NCI-H460 (cell line): ENCODE data around the gene ALX4. TPM values are rescaled to one million over a fixed set of nuclear protein-coding genes. Genes with fewer than 3 reads are reported as not detected.

Experiments used
- DNase-seq: peaks from one replicate; pipeline ENCODE4 v3.0.0-alpha.2; 2016; ENCODE audit warnings: low read depth; ENCODE audit errors: extremely low read depth
- total RNA-seq: library from RNA; depleted of rRNA; stranded (reverse); fragments of >200 nt; shearing (Covaris generic); gene quantifications from 2 replicates; pipeline ENCODE4 v1.2.3, GENCODE V29; 2014

The ALX4 gene
- total RNA-seq, 1 experiment from 2014 or later, result 0.62 TPM

GRCh38 chr11:44270403-44271273 lies 39.3 kb downstream of the ALX4 start:
- no peak for DNase-seq

DNA sequence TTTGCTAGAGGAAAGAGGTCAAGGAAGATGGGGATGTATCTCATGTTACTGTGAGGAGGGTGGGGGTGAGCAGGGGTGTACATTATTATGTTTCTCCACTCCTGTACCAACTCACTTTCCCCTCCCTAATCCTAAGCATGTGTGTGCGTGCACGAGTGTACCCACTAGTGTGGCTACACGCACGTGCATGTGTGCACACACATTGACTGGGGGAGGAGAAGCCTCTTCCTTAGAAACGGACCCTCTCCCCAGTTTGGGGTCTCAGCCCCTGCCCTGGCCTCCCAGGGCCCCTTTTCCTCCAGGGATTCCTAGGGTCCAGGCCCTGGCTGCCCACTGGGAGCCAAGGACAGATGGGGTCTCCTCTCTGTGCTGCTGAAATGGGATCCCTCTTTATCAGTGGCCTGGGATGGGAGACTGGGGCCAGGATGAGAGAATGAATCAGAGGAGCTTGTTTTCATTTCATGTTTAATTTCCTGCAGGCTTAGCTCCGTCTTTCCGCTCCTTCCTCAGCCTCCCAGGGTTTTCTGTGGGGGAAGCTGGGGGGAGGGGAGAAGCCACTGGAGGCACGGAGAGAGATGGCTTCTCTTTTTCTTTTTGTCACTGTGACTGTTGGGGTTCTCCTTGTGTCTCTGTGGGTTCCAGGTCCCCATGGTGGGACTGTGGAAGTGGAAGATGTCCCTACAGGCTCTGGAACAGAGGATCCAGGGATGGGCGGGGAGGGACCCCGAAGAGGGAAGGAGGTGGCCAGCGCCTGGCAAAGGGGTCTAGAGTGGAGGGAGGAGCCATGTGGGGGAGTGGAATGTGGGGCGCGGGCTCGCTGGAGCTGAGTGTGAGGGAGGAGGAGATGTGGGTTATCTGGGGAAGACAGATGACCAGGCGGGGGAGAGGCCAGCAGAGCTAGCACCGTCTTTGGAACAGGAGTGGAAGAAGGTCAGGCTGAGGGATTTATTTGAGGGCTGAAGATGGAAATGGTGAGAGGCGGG lies 40.3 kb downstream of the ALX4 start:
- DNase-seq, result no peak

DNA sequence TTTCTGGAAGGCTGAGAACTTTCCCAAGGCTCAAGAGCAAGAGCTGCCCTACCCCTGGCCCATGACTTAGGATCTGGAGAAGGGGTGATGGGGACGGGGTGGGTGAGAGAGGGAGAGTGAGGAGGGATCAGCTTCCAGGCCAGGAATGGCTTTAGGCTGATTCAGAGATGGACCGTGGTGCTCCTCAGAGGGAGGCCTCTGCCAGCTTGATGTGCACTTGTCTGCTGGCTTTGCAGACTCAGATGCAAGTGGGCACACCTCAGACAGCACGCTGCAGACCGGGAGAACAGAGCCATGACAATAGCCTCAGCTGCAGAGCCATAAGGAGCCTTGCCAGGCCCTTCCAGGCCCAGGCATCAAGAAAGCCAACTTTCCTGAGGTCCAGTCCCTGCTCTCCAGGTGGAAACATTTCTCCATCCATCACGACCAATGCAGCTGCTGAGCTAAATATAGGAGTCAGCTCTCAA lies 41.3 kb downstream of the ALX4 start:
- DNase-seq, result no peak

DNA sequence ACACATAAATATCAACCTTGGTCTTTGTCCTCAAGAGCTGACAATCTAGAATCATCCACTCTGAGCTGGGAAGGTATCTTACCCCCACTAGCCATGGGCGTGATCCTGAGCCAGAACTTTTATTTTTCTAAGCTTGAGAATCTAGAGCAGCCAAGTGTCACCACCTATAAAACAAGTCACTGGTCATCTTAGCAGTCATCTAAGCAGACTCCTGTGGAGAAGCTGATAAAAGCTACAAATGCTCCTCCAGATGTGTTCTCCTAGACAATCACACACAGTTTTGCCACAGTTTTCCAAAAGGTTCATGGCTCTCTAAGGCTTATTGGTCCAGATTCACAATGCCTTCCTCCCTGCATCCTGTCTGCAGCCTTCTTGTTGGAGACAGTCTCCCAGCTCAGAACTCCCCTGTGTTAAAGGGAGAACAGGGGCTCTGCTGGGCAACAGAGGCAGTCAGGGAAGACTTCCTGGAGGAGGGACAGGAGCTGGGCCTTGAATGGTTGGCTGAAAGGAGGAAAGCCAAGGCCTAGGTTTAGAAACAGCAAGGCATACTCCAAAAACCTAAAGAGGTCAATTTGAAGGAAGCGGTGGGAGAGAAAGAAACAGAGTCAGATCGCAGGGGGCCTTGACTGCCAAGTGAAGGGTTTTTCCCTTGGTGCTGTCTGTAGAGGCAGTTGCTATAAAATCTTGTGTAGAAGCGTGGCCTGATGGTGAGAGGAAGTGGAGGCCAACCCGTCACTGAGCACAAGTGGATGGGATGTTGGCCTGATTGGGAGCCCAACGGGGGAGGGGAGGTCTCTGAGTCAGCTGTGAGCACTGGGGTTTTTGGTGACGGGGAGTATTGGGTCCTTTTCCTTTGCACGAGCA lies 42.0 kb downstream of the ALX4 start:
- no peak for DNase-seq

DNA sequence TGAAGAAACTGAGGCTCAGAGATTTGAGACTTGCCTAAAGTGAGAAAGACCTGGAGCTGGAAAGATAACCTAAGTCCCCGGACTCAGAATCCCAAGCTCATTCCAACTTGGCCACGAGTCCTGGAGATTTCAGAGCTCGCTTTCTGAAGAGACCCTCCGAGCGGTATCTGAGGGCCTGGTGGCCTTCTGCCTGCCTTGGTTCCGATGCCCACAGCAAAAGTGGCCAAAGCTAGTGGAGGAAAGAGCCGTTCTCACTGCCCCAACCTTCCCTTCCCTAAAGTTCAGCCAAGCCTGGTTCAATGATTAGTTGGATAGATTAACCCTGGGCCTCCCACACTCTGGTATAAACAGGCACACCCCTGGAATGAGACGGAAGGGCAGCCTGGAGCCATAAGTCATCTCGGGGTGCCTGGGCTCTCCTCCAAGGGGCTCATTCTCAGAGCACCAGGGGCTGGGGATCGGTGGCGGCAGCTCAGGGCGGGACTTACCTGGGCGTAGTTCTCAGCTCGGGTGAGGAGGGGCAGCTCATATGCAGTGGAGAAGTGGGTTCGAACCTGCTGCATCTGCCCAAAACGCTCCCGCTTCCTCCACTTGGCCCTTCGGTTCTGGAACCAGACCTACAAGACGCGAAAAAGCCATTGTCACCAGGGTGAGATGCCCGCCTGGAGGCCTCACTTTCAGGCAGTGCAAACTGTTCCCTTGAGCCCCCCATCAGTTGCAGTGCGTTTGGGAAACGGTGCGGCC lies 42.8 kb downstream of the ALX4 start:
- DNase-seq, result no peak

DNA sequence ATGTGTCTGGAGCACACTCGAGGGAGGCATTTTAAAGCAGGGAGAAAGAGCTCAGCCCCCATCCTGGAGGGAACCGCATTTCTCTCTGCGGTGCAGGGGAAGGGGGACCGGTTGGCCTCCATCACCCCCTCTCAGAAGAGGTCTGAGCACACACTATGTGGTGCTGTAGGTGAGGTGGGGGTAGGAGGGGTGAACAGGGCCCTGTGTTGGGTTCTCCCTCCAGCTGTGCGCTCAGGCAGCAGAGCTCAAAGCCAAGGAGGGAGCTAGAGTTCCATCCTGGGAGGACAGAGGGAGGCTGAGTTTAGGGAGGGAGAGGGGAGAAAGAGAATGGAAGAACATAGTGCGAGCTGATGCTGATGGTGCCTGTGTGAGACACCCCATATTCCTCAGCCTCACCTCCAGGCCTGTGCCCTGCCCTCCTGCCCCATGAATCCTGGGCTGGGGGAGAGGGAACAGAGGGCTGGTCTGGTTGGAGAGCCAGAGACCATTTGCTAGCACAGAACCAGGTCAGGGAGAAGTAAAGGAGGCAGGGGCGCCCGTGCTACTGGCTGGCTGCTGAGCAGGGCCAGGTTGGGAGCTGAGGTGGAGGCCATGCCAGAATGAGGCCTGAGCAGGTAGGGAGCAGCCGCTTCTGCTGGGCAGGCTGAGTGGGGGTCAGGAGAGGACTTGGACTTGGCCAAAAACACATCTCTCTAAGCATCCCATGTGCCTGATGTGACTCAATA lies 43.7 kb downstream of the ALX4 start:
- DNase-seq, result no peak

GRCh38 chr11:44264761-44265160 lies 45.2 kb downstream of the ALX4 start:
- DNase-seq, result no peak

DNA sequence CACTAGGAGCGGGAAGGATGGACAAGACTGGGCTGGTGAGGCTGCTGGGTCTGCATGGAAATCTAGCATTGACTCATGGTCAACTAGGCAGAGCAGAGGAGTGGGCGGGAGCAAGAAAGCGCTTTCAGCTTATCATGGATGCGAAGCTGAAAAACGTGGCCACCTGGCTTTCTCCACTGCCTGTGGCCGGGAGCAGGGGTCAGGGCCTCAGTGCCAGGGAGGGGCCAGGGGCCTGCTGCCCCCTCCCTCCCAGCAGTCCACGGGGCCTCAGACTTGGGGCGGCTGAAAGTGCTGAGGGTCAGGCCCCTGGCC lies 45.5 kb downstream of the ALX4 start:
- no peak for DNase-seq

DNA sequence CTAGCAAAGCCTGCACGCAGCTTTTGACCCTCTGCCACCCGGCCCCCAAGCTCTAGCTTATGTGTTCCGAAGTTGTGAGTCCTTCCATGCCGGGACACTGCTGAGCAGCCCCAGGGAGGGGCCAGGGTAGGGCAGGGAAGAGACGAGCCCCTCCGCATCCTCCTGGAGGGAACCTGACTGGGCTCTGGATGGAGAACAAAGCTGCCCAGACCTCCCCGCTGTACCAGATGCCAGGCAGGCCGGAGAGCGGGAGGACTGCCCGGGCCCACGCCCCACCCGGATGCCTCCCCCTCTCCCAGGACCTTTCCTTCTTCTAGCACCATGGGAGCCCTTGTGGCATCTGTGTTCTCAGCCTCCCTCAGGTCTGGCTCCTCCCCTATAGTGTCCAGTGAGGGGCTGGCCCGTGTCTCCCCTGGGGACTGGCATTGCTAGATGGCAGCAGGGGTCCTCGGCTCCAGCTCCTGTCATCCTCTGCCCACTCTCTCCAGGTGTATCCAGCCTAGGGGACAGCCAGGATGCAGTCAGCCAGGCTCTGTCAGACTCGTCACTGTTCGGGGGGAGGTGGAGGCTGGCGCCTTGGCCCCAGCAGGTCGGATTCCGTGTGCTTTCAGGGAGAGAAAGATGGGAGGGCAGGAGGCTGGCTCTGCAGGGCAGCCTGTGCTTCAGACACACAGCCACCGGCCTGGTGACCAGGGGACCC lies 46.1 kb downstream of the ALX4 start:
- no peak for DNase-seq

- no peak for DNase-seq
These were observed 47.9 kb downstream of the ALX4 start for GRCh38 chr11:44261800-44262591.

DNA sequence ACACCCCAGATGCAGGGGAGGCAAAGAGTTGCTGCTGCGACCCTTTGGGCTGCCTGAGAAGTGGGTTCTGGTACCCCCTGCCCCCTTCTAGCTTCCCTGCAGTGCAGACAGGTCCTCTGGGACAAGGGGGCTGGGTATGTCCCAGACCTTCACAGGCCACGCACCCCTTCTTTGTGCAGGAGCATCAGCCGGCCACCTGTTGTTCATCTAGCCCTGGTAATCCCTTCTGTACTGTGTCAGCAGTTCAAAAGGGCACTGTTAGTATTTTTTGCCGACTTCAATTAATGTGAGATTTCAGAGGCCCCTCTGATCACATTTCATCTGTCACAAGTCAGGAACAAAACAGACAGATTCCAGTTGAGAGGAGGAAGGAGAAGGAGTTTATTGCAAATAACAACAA lies 49.9 kb downstream of the ALX4 start:
- DNase-seq, result no peak

- no peak for DNase-seq
These were observed 51.0 kb downstream of the ALX4 start for GRCh38 chr11:44258839-44259420.

DNA sequence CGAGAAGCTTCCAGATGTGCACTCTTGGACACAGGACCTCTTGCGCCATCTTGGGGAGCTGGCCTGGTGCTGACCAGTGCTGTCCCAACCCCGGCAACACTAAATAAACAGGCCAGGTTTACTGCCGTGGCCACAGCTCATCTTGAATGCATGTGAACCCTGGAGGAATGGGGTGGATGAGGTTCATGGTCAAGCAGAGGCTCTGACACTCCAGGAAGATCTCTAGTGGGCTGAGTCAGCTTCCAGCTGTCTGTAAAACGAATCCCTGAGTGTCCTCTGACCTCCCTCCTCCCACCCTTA lies 51.8 kb downstream of the ALX4 start:
- no peak for DNase-seq

- no peak for DNase-seq
These were observed 52.4 kb downstream of the ALX4 start for GRCh38 chr11:44257338-44258189.

GRCh38 chr11:44256673-44257291 lies 53.2 kb downstream of the ALX4 start:
- no peak for DNase-seq

- no peak for DNase-seq
These were observed 54.4 kb downstream of the ALX4 start for GRCh38 chr11:44255406-44256071.
